Ishikawa (cell line): Measurements from ENCODE around the gene NBL1.
A peak's percentile ranks its signal among the peaks of the same experiment; 100 is the strongest.

ENCODE experiments used
- CEBPB ChIP-seq: IDR thresholded peaks from 2 replicates; pipeline ENCODE4 v1.6.1; 2012
- CREB1 ChIP-seq: IDR thresholded peaks from 2 replicates; pipeline ENCODE4 v1.6.1; 2012; ENCODE audit warnings: low read depth
- EGR1 ChIP-seq: IDR thresholded peaks from 2 replicates; pipeline ENCODE4 v1.6.1; 2012
- EP300 ChIP-seq: IDR thresholded peaks from 2 replicates; pipeline ENCODE4 v1.6.1; 2012; ENCODE audit warnings: borderline replicate concordance
- FOXM1 ChIP-seq: IDR thresholded peaks from 2 replicates; pipeline ENCODE4 v1.6.1; 2012; ENCODE audit warnings: low read depth, borderline replicate concordance
- MAX ChIP-seq: IDR thresholded peaks from 2 replicates; pipeline ENCODE4 v1.6.1; 2012
- NFIC ChIP-seq: IDR thresholded peaks from 2 replicates; pipeline ENCODE4 v1.6.1; 2012
- RAD21 ChIP-seq: IDR thresholded peaks from 2 replicates; pipeline ENCODE4 v1.6.1; 2012; ENCODE audit warnings: low read depth
- TAF1 ChIP-seq: IDR thresholded peaks from 2 replicates; pipeline ENCODE4 v1.6.1; 2012; ENCODE audit warnings: low read depth, mild to moderate bottlenecking
- TCF12 ChIP-seq: IDR thresholded peaks from 2 replicates; pipeline ENCODE4 v1.6.1; 2012; ENCODE audit warnings: low read depth
- TEAD4 ChIP-seq: IDR thresholded peaks from 2 replicates; pipeline ENCODE4 v1.6.1; 2012
- YY1 ChIP-seq: IDR thresholded peaks from 2 replicates; pipeline ENCODE4 v1.6.1; 2012; ENCODE audit warnings: low read depth
- ZBTB7A ChIP-seq: IDR thresholded peaks from 2 replicates; pipeline ENCODE4 v1.6.1; 2012; ENCODE audit warnings: low read depth
- TF ChIP-seq, protein P1 (sequence below): IDR thresholded peaks from 2 replicates; pipeline ENCODE4 v1.6.1; 2012
- TF ChIP-seq, protein P2 (sequence below): IDR thresholded peaks from 2 replicates; pipeline ENCODE4 v1.6.1; 2012; ENCODE audit warnings: low read depth, mild to moderate bottlenecking

The NBL1 gene

DNA sequence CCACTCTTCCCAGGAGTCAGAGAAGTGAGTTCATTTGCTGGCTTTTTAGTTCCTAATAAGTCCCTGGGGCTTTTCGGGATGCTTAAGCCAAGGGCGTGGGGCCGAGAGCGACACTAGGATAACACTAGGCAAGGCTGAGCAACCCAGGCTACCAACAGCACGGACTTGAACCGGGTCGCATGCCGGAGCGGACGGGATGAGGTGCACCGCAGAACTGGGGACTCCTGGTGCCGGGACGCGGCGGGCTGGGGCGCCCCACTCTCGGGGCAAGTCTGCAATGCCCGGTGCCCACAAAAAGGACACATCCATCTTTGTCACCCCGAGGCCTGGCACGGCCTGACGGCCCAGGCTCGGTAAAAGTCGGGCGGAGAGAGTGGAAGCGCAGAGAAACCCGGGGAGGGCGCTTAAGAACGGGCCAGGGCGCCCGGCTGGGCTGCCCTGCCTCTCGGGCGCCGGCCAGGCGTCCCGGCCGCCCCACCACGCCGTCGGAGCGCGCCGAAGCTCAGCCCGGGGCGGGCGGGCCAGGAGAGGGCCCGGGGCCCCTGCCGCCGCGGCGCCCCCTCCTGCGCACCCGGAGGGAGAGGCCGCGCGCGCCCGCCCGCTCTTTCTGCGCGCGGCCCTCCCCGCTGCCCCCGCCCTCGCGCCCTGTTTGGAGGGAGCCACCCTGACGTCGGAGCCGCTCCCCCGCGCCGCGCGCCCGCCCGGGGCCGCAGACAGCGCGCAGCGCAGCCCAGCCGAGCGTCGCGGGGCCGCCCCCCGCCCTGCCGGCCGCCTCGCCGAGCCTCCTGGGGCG is at the start of gene NBL1:
NBL1 (plus strand) TSS at position 710 of the 793 bp plus-strand sequence. CDS start 10,720 bp downstream, outside the sequence.
- TF ChIP-seq YY1 (no peak), MAX (peak; percentile 44; the same call in 1 of the 2 replicates)

DNA sequence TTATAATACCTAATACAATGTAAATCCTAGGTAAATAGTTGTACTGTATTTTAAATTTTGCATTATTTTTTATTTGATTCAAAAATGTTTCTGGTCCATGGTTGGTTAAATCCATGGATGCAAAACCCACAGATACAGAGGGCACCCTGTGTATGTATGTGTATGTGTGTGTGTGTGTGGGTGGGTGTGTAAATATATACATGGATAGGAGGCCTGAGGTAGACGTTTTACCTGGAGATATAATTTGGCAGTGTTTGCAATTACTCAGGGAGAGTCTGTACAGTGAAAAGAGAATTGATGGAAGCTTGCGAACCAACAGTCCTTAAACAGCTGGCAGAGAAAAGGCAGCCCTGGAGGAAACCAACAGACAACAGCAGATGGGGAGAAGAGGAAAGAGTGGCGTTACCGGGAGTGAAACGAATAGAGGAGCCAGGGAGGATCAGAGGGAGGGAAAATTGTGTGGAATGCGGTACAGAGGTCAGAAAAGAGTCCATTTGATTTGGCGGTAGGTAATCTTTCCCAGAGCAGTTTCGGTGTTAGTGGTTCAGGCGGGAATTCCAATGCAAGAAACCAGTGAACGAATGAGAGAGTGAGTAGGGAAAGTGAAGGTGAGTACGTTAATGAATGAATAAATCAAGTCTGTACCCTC is 47.9 kb upstream of the NBL1 start:
- TF ChIP-seq, protein P1, sequence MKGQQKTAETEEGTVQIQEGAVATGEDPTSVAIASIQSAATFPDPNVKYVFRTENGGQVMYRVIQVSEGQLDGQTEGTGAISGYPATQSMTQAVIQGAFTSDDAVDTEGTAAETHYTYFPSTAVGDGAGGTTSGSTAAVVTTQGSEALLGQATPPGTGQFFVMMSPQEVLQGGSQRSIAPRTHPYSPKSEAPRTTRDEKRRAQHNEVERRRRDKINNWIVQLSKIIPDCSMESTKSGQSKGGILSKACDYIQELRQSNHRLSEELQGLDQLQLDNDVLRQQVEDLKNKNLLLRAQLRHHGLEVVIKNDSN = no peak
- TF ChIP-seq FOXM1 (no peak), TAF1 (no peak), EP300 (no peak), YY1 (no peak), CEBPB (no peak), TCF12 (no peak), ZBTB7A (no peak), NFIC (no peak), TEAD4 (no peak), MAX (no peak), RAD21 (no peak)
- TF ChIP-seq, protein P2, sequence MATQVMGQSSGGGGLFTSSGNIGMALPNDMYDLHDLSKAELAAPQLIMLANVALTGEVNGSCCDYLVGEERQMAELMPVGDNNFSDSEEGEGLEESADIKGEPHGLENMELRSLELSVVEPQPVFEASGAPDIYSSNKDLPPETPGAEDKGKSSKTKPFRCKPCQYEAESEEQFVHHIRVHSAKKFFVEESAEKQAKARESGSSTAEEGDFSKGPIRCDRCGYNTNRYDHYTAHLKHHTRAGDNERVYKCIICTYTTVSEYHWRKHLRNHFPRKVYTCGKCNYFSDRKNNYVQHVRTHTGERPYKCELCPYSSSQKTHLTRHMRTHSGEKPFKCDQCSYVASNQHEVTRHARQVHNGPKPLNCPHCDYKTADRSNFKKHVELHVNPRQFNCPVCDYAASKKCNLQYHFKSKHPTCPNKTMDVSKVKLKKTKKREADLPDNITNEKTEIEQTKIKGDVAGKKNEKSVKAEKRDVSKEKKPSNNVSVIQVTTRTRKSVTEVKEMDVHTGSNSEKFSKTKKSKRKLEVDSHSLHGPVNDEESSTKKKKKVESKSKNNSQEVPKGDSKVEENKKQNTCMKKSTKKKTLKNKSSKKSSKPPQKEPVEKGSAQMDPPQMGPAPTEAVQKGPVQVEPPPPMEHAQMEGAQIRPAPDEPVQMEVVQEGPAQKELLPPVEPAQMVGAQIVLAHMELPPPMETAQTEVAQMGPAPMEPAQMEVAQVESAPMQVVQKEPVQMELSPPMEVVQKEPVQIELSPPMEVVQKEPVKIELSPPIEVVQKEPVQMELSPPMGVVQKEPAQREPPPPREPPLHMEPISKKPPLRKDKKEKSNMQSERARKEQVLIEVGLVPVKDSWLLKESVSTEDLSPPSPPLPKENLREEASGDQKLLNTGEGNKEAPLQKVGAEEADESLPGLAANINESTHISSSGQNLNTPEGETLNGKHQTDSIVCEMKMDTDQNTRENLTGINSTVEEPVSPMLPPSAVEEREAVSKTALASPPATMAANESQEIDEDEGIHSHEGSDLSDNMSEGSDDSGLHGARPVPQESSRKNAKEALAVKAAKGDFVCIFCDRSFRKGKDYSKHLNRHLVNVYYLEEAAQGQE = no peak

- TF ChIP-seq CEBPB = no peak
- peak; percentile 54; the same call in 1 of the 2 replicates for TF ChIP-seq YY1
- TF ChIP-seq EGR1 = peak; percentile 31; the same call in 1 of the 2 replicates
- TF ChIP-seq ZBTB7A = no peak
- peak; percentile 90 for TF ChIP-seq TAF1
- peak; percentile 26; the same call in 1 of the 2 replicates for TF ChIP-seq TCF12
Measured at GRCh38 chr1:19596714-19597495, 47.2 kb upstream of the NBL1 start.

DNA sequence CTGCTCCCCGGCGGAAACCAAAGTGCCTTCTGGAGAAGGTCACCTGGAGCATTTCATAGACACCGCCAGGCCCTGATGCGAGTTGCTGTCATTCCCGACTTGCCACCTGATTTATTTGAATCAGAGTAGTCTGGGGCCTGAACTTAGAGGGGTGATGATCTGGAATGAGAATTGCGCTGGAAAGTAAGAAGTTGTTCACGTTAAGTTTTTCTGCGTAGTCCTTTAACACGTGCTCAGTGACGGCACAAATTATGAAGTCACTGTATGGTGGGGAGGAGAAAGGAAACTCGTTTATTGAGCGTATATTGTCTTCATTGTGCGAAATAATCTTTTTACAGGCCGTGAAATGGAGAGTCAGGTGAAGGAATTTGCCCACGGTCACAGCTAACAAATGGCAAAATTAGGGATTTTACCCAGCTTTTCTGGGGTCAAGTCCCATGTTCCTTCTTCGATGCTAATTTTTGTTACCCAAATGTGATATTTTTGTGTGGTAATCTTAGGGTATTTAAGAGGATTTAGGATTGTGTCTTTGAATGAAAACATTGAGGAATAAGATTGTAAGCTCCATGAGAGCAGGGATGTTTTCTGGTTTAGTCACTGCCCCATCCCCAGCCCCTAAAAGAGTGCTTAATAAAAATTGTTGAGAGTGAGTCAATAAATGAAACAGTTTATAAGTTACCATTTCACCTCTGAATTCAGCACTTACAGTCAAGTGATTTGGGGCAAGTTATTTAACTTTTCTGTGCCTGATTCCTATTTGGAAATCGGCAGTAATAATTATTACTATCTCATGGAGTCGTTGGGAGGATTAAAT is 46.4 kb upstream of the NBL1 start:
- TF ChIP-seq MAX (peak; percentile 69), TEAD4 (no peak)

GRCh38 chr1:19599810-19600209 is 44.3 kb upstream of the NBL1 start:
- TF ChIP-seq MAX (no peak), TEAD4 (no peak)

- no peak for TF ChIP-seq CREB1
- no peak for TF ChIP-seq CEBPB
- no peak for TF ChIP-seq EP300
- TF ChIP-seq NFIC = no peak
- TF ChIP-seq, protein P2 = no peak
- TF ChIP-seq YY1 = no peak
- no peak for TF ChIP-seq ZBTB7A
- TF ChIP-seq MAX = no peak
- TF ChIP-seq TCF12 = no peak
- TF ChIP-seq TEAD4 = no peak
- no peak for TF ChIP-seq TAF1
- no peak for TF ChIP-seq FOXM1
Measured at GRCh38 chr1:19602486-19602885, 41.6 kb upstream of the NBL1 start.
